SK-N-SH (cell line): ENCODE results near the gene PCK1. TPM values are rescaled to one million over a fixed set of nuclear protein-coding genes. Genes with fewer than 3 reads are reported as not detected.

Source experiments
- CTCF ChIA-PET: fragments of 300-600, 350-600 bp; formaldehyde crosslinking; extraction: SDS; loops from one replicate; lab custom pipeline; 2021; lab: Yijun Ruan, JAX
- POLR2A ChIA-PET: fragments of 350-600 bp; sonication (Branson Sonifier 250); formaldehyde crosslinking; extraction: SDS; loops from one replicate; lab custom pipeline; 2020; ENCODE audit warnings: antibody characterized with exemption, inconsistent platforms; lab: Yijun Ruan, JAX
- DNase-seq: peaks from one replicate; pipeline ENCODE4 v3.0.0; 2012
- H2AFZ ChIP-seq: fragments of 200-600 bp; sonication (generic); 2 replicates; pipeline ENCODE4 v1.8.1; 2016; ENCODE audit warnings: antibody characterized with exemption, mild to moderate bottlenecking, low read depth
- H3F3A ChIP-seq: fragments of 200-600 bp; sonication (generic); replicated peaks from 2 replicates; pipeline ENCODE3; 2016; ENCODE audit warnings: antibody characterized with exemption, mild to moderate bottlenecking; ENCODE audit not compliant: insufficient read depth
- H3K27ac ChIP-seq, 2 experiments: fragments of 200-500 bp in 1 of 2; fragments of 200-600 bp in 1 of 2; sonication (Bioruptor generic) in 1 of 2; sonication (generic), shearing (Covaris generic) in 1 of 2; 2 replicates each; pipeline versions ENCODE4 v1.5.1 to v1.6.1; 2014 to 2016; ENCODE audit warnings: low read depth in 2 of 2, inconsistent platforms in 1 of 2, low read length in 1 of 2, mild to moderate bottlenecking in 1 of 2, mixed read lengths in 1 of 2
- H3K27me3 ChIP-seq: fragments of 200-600 bp; sonication (generic), shearing (Covaris generic); 2 replicates; pipeline ENCODE4 v1.6.1; 2016; ENCODE audit warnings: mixed run types; ENCODE audit not compliant: insufficient read depth
- H3K36me3 ChIP-seq, 2 experiments: fragments of 200-500 bp in 1 of 2; fragments of 200-600 bp in 1 of 2; sonication (Bioruptor generic) in 1 of 2; sonication (generic) in 1 of 2; replicated peaks in 1 of 2; 2 replicates each; pipeline versions ENCODE3 to v1.5.1; 2014 to 2016; ENCODE audit warnings: low read length in 1 of 2, mild to moderate bottlenecking in 1 of 2; ENCODE audit not compliant: insufficient read depth in 2 of 2, control insufficient read depth in 1 of 2
- H3K4me1 ChIP-seq, 2 experiments: fragments of 200-500 bp in 1 of 2; fragments of 200-600 bp in 1 of 2; sonication (Bioruptor generic) in 1 of 2; sonication (generic), shearing (Covaris generic) in 1 of 2; 2 replicates each; pipeline versions ENCODE4 v1.5.1 to v1.6.1; 2014 to 2016; ENCODE audit warnings: low read depth in 1 of 2, low read length in 1 of 2, mixed run types in 1 of 2; ENCODE audit not compliant: insufficient read depth in 2 of 2, control insufficient read depth in 1 of 2
- H3K4me2 ChIP-seq: fragments of 200-600 bp; sonication (generic), shearing (Covaris generic); 2 replicates; pipeline ENCODE4 v1.6.1; 2017; ENCODE audit warnings: mixed run types
- H3K4me3 ChIP-seq, 2 experiments: fragments of 200-500 bp in 1 of 2; fragments of 200-600 bp in 1 of 2; sonication (Bioruptor generic) in 1 of 2; sonication (generic), shearing (Covaris generic) in 1 of 2; 2 replicates each; pipeline versions ENCODE4 v1.5.1 to v1.8.1; 2014 to 2016; ENCODE audit warnings: low read depth in 2 of 2, inconsistent platforms in 1 of 2, low read length in 1 of 2, mild to moderate bottlenecking in 1 of 2, mixed read lengths in 1 of 2, moderate library complexity in 1 of 2
- H3K79me2 ChIP-seq: fragments of 200-600 bp; sonication (generic); 2 replicates; pipeline ENCODE4 v1.8.1; 2017; ENCODE audit warnings: mild to moderate bottlenecking; ENCODE audit not compliant: insufficient read depth
- H3K9ac ChIP-seq: fragments of 200-600 bp; sonication (generic); 2 replicates; pipeline ENCODE4 v1.6.1; 2017; ENCODE audit warnings: mixed run types
- H3K9me2 ChIP-seq: fragments of 200-600 bp; sonication (generic); 2 replicates; pipeline ENCODE4 v1.6.1; 2017; ENCODE audit warnings: mixed run types
- H3K9me3 ChIP-seq: fragments of 200-600 bp; sonication (generic); 2 replicates; pipeline ENCODE4 v1.6.1; 2017; ENCODE audit warnings: mixed run types, mild to moderate bottlenecking, moderate library complexity
- H4K20me1 ChIP-seq: fragments of 200-600 bp; sonication (generic); 2 replicates; pipeline ENCODE4 v1.6.1; 2017; ENCODE audit warnings: mild to moderate bottlenecking, mixed run types; ENCODE audit not compliant: insufficient read depth
- EZH2phosphoT487 ChIP-seq: fragments of 200-600 bp; sonication (generic); IDR thresholded peaks from 2 replicates; pipeline ENCODE4 v1.6.1; 2017; ENCODE audit warnings: low read depth, mixed run types, mild to moderate bottlenecking, antibody characterized with exemption, moderate library complexity, borderline replicate concordance
- FOXM1 ChIP-seq: IDR thresholded peaks from 2 replicates; pipeline ENCODE4 v1.4.0; 2012; ENCODE audit warnings: low read depth, mild to moderate bottlenecking
- GABPA ChIP-seq: IDR thresholded peaks from 2 replicates; pipeline ENCODE4 v1.4.0; 2012; ENCODE audit warnings: low read depth, mild to moderate bottlenecking
- MAX ChIP-seq: IDR thresholded peaks from 2 replicates; pipeline ENCODE4 v1.4.0; 2012; ENCODE audit warnings: low read depth
- MEF2A ChIP-seq: IDR thresholded peaks from 2 replicates; pipeline ENCODE4 v1.4.0; 2012; ENCODE audit warnings: low read depth, borderline replicate concordance
- MXI1 ChIP-seq: IDR thresholded peaks from 2 replicates; pipeline ENCODE4 v1.6.1; 2012; ENCODE audit warnings: mild to moderate bottlenecking, low read depth, low read length, improper control_type of control experiment
- RAD21 ChIP-seq: IDR thresholded peaks from 2 replicates; pipeline ENCODE4 v1.6.1; 2012; ENCODE audit warnings: mild to moderate bottlenecking, low read length
- SIN3A ChIP-seq: IDR thresholded peaks from 2 replicates; pipeline ENCODE4 v1.6.1; 2012; ENCODE audit warnings: low read depth, mild to moderate bottlenecking, low read length, moderate library complexity, borderline replicate concordance
- TAF1 ChIP-seq: IDR thresholded peaks from 2 replicates; pipeline ENCODE4 v1.6.1; 2012; ENCODE audit warnings: low read depth, mild to moderate bottlenecking, low read length, moderate library complexity, borderline replicate concordance
- TCF12 ChIP-seq: IDR thresholded peaks from 2 replicates; pipeline ENCODE4 v1.4.0; 2012
- WGBS: methylation state at CpG from one replicate; pipeline ENCODE4 v1.1.6; 2017; ENCODE audit warnings: low lambda C conversion rate; 5-methylcytosine and 5-hydroxymethylcytosine counted together
- polyA plus RNA-seq, 3 experiments: library from polyadenylated mRNA; depleted of rRNA; stranded (reverse); fragments of >200 nt; gene quantifications; 2 replicates each; pipeline ENCODE4 v1.2.3, GENCODE V29; 2012
- TF ChIP-seq, protein P1 (sequence below): IDR thresholded peaks from 2 replicates; pipeline ENCODE4; 2012
- TF ChIP-seq, protein P2 (sequence below): fragments of 150-350 bp; IDR thresholded peaks from 2 replicates; pipeline ENCODE4 v1.6.1; 2017; ENCODE audit warnings: antibody characterized with exemption, low read length, low read depth, borderline replicate concordance
- TF ChIP-seq, protein P3 (sequence below): IDR thresholded peaks from 2 replicates; pipeline ENCODE4 v1.6.1; 2012; ENCODE audit warnings: mild to moderate bottlenecking, low read depth, low read length, moderate library complexity

PCK1 gene
- polyA plus RNA-seq, 1 of the 3 experiments (the other 2 are of a cell fraction), result not detected

- no peak for TF ChIP-seq MXI1
Observed at GRCh38 chr20:57559658-57560553, 1.0 kb upstream of the PCK1 start (continued).

DNA sequence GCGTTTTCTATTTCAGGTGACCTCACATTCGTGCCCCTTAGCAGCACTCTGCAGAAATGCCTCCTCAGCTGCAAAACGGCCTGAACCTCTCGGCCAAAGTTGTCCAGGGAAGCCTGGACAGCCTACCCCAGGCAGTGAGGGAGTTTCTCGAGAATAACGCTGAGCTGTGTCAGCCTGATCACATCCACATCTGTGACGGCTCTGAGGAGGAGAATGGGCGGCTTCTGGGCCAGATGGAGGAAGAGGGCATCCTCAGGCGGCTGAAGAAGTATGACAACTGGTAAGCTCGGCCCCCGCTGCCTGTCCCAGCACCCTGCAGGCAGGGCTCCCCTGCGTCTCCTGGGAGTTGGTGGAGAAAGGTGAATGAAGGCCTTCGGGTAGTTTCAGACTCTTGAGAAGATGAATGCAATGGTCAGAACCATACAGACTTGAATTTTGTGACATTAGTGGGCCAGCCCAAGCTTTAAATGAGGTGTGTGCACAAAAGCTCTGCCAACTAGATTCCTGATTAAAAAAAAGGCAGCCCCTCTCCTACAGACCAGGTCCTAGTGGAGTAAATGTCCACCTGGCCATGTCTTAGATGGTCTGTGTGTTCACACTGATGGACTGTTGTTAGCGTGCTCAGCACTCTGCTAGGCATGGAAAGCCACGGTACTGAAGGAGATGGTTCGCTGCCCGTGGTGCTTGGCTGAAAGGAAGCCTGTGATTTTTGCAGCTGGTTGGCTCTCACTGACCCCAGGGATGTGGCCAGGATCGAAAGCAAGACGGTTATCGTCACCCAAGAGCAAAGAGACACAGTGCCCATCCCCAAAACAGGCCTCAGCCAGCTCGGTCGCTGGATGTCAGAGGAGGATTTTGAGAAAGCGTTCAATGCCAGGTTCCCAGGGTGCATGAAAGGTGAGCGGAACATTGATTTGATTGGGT lies 708 bp downstream of the PCK1 start:
- ChIA-PET POLR2A (no interaction called here), CTCF (interaction anchor here (0.9 kb wide), 1 partner anchor 49 kb away, joined by 4 read pairs; no protein-coding TSS in a partner anchor)
- no peak for DNase-seq
- WGBS, result 44% methylated on average over 15 of the region's 24 CpGs
- Histone ChIP-seq H3K4me1 (no peaks in the 10 kb centered on the region), H3F3A (no peaks in the 10 kb centered on the region), H2AFZ (no peak overlapping the region), H3K4me2 (no peak overlapping the region), H3K27ac (no peak overlapping the region), H3K9ac (no peak overlapping the region), H3K9me3 (no peaks in the 10 kb centered on the region), H3K79me2 (no peaks in the 10 kb centered on the region), H4K20me1 (no peaks in the 10 kb centered on the region), H3K36me3 (no peaks in the 10 kb centered on the region), H3K9me2 (no peaks in the 10 kb centered on the region), H3K27me3 (peaks cover 38% of the 10 kb centered on the region), H3K4me3 (no peak overlapping the region)
- TF ChIP-seq EZH2phosphoT487, result no peak
- TF ChIP-seq MEF2A, result no peak
- TF ChIP-seq, protein P1, sequence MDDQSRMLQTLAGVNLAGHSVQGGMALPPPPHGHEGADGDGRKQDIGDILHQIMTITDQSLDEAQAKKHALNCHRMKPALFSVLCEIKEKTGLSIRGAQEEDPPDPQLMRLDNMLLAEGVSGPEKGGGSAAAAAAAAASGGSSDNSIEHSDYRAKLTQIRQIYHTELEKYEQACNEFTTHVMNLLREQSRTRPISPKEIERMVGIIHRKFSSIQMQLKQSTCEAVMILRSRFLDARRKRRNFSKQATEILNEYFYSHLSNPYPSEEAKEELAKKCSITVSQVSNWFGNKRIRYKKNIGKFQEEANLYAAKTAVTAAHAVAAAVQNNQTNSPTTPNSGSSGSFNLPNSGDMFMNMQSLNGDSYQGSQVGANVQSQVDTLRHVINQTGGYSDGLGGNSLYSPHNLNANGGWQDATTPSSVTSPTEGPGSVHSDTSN, result no peak
- TF ChIP-seq GABPA, result no peak
- no peak for TF ChIP-seq MAX
- TF ChIP-seq, protein P2, sequence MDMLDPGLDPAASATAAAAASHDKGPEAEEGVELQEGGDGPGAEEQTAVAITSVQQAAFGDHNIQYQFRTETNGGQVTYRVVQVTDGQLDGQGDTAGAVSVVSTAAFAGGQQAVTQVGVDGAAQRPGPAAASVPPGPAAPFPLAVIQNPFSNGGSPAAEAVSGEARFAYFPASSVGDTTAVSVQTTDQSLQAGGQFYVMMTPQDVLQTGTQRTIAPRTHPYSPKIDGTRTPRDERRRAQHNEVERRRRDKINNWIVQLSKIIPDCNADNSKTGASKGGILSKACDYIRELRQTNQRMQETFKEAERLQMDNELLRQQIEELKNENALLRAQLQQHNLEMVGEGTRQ, result no peak
- no peak for TF ChIP-seq TCF12
- no peak for TF ChIP-seq TAF1
- TF ChIP-seq RAD21, result no peak
- TF ChIP-seq FOXM1, result no peak
- TF ChIP-seq SIN3A, result no peak
- TF ChIP-seq, protein P3, sequence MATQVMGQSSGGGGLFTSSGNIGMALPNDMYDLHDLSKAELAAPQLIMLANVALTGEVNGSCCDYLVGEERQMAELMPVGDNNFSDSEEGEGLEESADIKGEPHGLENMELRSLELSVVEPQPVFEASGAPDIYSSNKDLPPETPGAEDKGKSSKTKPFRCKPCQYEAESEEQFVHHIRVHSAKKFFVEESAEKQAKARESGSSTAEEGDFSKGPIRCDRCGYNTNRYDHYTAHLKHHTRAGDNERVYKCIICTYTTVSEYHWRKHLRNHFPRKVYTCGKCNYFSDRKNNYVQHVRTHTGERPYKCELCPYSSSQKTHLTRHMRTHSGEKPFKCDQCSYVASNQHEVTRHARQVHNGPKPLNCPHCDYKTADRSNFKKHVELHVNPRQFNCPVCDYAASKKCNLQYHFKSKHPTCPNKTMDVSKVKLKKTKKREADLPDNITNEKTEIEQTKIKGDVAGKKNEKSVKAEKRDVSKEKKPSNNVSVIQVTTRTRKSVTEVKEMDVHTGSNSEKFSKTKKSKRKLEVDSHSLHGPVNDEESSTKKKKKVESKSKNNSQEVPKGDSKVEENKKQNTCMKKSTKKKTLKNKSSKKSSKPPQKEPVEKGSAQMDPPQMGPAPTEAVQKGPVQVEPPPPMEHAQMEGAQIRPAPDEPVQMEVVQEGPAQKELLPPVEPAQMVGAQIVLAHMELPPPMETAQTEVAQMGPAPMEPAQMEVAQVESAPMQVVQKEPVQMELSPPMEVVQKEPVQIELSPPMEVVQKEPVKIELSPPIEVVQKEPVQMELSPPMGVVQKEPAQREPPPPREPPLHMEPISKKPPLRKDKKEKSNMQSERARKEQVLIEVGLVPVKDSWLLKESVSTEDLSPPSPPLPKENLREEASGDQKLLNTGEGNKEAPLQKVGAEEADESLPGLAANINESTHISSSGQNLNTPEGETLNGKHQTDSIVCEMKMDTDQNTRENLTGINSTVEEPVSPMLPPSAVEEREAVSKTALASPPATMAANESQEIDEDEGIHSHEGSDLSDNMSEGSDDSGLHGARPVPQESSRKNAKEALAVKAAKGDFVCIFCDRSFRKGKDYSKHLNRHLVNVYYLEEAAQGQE, result no peak
